ENCODE data around the gene AIPL1. TPM values are rescaled to one million over a fixed set of nuclear protein-coding genes. Genes with fewer than 3 reads are reported as not detected.
A peak's percentile ranks its signal among the peaks of the same experiment; 100 is the strongest.

The AIPL1 gene
- polyA plus RNA-seq, 10 donors, result 0.07 TPM; not detected in 9

DNA sequence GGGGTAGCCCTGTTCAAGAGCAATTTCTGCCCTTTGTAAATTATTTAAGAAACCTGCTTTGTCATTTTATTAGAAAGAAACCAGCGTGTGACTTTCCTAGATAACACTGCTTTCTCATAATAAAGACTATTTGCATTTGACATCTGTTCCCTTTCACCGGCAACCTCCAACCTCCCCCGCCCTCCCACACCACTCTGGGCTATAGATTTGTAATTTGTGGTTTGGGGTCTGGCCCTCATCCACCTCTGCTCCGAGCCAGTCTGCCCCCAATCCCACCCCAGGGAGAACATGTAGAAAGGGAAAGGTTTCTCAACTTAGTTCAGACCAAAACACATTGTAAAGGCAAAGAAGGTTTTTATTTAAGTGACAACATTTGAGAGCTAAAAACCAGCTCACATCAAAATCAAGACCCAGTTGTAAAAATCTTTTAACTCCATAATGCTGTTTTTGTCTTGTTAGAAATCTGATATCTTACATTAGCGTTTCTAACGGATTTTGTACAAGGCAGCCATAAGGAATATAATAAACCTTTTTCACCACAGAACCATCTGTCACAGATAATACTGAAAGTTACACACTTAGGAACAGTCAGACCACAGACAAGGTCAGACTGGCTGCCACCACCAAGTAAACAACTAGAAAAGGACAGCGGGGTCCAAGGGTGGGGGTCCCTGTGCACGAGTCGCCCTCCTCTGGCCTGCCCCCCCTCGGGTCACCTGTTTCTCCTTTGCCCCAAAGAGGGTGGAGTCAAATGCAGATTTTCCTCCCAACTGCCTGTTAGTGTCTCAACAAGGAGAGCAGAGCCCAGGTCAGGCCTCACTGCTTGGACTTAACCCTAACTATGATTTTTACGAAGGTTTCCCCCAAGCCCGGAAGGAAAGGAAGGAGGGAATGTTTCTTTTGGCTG, 16.3 kb upstream of the AIPL1 start:
- DNase-seq, result no peak

- DNase-seq, result no peak
Observed at GRCh38 chr17:6449307-6449706, 14.4 kb upstream of the AIPL1 start.

GRCh38 chr17:6448473-6448872, 13.6 kb upstream of the AIPL1 start:
- DNase-seq, result no peak

DNA sequence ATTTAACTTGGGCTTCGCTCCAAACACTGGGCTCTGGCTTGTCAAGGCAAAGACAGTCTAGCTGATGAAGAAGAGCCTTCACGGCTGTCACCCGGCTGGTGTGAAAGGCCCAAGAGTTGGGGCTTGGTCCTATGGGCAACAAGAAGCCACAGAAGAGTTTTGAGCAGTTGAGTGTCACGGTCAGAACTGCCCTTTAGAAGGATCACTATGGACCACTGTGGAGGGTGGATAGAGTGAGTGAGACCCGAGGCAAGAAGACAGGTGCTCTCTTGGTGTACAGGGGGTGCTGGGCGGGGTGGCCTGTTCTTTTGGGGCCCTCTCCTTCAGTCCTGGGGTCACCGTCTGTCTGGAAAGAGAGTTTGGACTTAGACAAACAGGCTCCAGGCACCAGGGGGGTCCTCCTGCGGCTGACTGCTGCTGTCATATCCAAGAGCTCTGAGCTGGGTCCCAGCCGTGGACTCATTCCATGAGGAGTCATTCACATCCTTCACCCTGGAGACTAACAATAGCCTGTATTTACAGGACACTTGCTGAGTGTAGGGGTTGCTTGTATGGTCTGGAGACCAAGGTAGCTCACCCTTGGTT, 11.7 kb upstream of the AIPL1 start:
- no peak for DNase-seq

GRCh38 chr17:6444571-6445335, 9.8 kb upstream of the AIPL1 start:
- DNase-seq, result no peak

GRCh38 chr17:6443692-6444570, 9.0 kb upstream of the AIPL1 start, which contains the start of gene PIMREG:
Gene PIMREG (plus strand): TSS chr17:6444455. CDS start chr17:6445111, 656 bp downstream.
- DNase-seq, result peak; percentile 93 to 99 (median 98)

DNA sequence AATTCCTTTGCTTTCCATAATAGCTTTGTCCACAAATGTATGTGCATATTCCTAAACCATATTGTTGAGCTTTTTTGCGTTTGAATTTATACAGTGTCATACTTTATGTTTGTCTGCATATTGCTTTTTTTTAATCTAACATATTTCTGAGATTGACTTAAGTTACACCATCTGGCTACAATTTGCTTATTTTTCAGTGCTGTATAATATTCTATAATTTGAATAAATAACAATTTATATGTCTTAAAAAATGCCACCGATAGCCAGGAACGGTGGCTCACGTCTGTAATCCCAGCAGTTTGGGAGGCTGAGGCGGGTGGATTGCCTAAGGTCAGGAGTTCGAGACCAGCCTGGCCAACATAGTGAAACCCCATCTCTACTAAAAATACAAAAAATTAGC, 7.9 kb upstream of the AIPL1 start:
- DNase-seq, result no peak

DNA sequence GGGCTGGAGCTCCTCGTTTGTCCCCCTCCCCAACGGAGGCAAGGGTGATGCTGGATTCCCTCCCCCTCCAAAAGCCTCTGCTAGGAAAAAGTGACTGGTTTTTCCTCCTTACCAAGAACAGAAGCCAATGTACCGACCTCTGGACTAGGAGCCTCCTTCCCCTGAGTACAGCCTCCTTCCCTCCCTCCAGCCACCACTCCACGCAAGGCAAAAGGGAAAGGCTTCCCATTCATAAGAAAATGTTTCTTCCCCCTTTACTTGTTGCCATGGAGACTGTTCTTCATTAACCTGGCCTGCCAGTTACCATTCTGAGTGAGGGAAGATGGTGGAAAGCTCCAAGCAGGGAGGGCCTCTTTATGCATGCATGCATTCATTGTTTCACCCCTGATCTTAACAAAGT, 5.0 kb upstream of the AIPL1 start:
- no peak for DNase-seq

GRCh38 chr17:6437956-6438355, 3.0 kb upstream of the AIPL1 start:
- no peak for DNase-seq

DNA sequence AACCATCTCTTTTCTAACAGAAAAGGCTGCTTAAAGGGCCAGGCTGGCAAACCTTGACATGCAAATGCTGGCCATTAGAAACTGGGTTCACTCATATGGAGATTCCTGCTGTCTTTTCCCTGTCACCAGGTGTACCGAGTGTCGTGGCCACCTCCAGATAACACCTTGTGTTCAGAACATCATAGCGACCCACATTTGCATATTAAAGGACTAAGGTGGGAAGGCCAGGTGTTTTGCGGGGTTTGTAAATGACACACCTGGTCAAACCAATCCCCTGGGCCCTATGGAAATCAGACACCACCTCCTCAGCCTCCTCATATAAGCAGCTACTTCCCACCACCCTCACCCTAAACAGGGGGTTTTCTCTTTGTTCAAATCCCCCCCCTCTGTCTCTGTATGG, 2.5 kb upstream of the AIPL1 start:
- DNase-seq, result no peak

DNA sequence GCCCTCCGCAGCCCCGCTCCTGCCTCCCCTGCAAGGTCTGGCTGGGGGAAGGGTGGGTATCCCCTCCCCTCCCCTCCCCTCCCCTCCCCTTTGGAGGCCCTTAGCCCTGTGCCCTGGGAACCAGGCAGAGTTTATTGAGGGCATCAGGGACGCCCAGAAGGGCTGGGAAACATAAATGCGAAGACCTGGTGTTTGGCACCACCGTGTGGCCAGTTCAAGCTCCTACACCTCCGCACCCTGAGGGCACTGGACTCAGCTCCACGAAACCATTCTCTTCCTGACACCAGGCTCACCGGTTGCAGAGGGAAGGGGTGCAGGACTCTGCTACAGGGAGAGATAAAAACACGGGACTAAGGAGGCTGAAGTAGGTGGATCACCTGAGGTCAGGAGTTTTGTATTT, 1.0 kb upstream of the AIPL1 start:
- peak; percentile 24 to 66 (median 42) for DNase-seq

DNA sequence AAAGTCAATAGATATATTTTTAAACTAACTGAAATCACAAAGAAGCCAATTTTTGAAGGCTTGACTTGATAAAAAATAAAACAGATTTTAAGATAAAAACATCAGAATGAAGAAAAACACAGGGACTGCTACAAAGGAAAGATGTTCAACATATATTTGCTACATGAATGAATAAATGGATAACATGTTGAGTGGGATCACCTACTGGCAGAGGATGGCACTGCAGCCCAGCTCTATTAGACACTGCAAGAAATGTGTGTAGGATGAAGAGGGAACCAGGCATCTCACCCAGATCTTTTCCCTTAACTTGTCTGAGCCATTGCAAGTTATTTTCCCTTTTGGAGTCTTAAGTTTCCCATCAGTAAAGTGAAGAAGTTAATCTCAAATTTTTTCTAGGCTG, 4.2 kb downstream of the AIPL1 start:
- no peak for DNase-seq

- no peak for DNase-seq
Observed at GRCh38 chr17:6429266-6429665, 5.7 kb downstream of the AIPL1 start.

GRCh38 chr17:6428207-6428965, 6.5 kb downstream of the AIPL1 start:
- DNase-seq, result no peak

DNA sequence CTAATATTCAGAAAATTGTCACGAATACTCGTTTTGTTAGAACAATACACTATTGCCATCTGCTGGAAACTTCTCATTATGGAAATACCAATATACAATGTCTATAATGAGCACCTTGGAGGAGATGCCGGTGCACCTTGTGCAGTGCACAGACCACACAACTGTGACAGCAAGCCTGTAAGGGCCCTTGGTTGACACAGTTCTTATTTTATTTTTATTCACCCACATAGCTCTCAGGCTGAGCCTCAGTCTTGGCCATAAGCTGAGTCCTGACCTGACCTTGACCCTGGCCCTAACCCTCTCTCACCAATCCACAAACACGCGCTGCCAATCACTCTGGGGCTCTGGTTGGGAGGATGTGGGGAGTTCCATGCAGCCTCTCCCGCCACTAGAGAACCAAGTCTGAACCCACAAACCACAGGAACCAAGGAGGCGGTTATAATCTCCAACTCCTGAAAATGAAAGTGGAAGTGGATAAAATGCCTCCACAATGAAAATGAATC, 7.6 kb downstream of the AIPL1 start:
- DNase-seq, result no peak

- DNase-seq, result no peak
Observed at GRCh38 chr17:6426356-6427101, 8.4 kb downstream of the AIPL1 start.

GRCh38 chr17:6425407-6425806, 9.5 kb downstream of the AIPL1 start:
- no peak for DNase-seq

DNA sequence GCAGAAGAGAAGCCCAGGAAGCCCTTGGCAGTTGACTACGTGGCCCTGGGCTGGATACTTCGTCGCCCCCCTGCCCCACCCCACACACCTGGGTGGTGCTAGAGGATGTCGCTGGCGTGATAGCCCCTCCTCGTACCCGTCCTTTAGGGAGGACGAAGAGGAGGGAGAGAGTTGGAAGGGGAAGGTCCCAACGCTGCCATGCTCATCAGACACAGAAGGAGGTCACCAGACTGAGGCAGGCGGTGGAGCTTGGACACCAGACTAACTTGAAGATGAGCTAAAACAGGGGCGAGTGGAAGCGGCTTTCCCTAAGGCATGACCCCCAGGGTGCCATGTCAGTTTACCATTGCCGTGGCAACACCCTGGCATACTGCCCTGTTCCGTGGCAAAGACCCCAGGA, 11.0 kb downstream of the AIPL1 start:
- no peak for DNase-seq

GRCh38 chr17:6422654-6423241, 12.2 kb downstream of the AIPL1 start:
- no peak for DNase-seq

Data from muscle of back (tissue), 11 donors.